Measurements from ENCODE around the gene IGFBP4.

- TF ChIP-seq, protein P1, sequence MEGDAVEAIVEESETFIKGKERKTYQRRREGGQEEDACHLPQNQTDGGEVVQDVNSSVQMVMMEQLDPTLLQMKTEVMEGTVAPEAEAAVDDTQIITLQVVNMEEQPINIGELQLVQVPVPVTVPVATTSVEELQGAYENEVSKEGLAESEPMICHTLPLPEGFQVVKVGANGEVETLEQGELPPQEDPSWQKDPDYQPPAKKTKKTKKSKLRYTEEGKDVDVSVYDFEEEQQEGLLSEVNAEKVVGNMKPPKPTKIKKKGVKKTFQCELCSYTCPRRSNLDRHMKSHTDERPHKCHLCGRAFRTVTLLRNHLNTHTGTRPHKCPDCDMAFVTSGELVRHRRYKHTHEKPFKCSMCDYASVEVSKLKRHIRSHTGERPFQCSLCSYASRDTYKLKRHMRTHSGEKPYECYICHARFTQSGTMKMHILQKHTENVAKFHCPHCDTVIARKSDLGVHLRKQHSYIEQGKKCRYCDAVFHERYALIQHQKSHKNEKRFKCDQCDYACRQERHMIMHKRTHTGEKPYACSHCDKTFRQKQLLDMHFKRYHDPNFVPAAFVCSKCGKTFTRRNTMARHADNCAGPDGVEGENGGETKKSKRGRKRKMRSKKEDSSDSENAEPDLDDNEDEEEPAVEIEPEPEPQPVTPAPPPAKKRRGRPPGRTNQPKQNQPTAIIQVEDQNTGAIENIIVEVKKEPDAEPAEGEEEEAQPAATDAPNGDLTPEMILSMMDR (IDR thresholded peaks at IDR 0.05), result no peak
- no peak for TF ChIP-seq POLR2A (IDR thresholded peaks at IDR 0.05)
Observed at GRCh38 chr17:40496634-40497420, 53.6 kb downstream of the IGFBP4 start.
